OCI-LY1 (cell line): Measurements from ENCODE around the gene PALD1.

Source experiments
- EZH2 ChIP-seq: fragments of 200-600 bp; sonication (generic), shearing (Covaris generic); IDR thresholded peaks from 2 replicates; pipeline ENCODE4 v1.8.0; 2017; ENCODE audit warnings: borderline replicate concordance, mixed run types, mild to moderate bottlenecking, antibody characterized with exemption, low read length, moderate library complexity, mixed read lengths
- TF ChIP-seq, protein P1 (sequence below): fragments of 200-600 bp; sonication (generic), shearing (Covaris generic); IDR thresholded peaks from 2 replicates; pipeline ENCODE4 v1.5.1; 2017; ENCODE audit warnings: mild to moderate bottlenecking, antibody characterized with exemption, low read length, moderate library complexity, mixed read lengths

DNA sequence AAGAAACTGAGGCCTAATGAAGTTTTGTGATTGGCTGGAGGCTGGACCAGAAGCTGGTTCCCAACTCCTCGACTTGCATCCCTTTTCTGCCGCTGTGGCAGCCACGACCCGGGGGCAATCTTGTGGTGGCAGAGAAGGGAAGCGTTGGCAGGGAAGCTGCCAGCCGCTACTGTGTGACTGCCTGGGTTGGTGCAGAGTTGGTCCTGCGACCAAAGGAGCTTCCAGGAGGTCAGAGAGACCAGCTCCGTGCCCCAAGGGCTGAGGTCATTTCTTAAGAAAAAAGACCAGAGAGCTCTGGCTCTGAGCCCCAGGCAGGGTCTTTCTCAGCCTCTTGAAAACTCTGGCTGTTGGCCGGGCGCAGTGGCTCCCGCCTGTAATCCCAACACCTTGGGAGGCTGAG, 76.8 kb downstream of the PALD1 start:
- TF ChIP-seq, protein P1, sequence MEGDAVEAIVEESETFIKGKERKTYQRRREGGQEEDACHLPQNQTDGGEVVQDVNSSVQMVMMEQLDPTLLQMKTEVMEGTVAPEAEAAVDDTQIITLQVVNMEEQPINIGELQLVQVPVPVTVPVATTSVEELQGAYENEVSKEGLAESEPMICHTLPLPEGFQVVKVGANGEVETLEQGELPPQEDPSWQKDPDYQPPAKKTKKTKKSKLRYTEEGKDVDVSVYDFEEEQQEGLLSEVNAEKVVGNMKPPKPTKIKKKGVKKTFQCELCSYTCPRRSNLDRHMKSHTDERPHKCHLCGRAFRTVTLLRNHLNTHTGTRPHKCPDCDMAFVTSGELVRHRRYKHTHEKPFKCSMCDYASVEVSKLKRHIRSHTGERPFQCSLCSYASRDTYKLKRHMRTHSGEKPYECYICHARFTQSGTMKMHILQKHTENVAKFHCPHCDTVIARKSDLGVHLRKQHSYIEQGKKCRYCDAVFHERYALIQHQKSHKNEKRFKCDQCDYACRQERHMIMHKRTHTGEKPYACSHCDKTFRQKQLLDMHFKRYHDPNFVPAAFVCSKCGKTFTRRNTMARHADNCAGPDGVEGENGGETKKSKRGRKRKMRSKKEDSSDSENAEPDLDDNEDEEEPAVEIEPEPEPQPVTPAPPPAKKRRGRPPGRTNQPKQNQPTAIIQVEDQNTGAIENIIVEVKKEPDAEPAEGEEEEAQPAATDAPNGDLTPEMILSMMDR = no peak
- no peak for TF ChIP-seq EZH2
